Measurements from ENCODE around the gene C9orf50. TPM values are rescaled to one million over a fixed set of nuclear protein-coding genes. Genes with fewer than 3 reads are reported as not detected.

C9orf50 gene
- total RNA-seq, 1 donor: 0.36 TPM

GRCh38 chr9:129667378-129667777 lies 46.5 kb upstream of the C9orf50 start:
- peaks cover 25% of the 10 kb centered on the region for H4K20me1 ChIP-seq (ENCODE audit: insufficient read depth, low read length)
- H3K4me3 ChIP-seq (ENCODE audit: insufficient read depth, low read length): peak overlapping the region; percentile 76
- no peaks in the 10 kb centered on the region for H3K9me3 ChIP-seq (ENCODE audit: low read depth, low read length)
- TF ChIP-seq, protein P1, sequence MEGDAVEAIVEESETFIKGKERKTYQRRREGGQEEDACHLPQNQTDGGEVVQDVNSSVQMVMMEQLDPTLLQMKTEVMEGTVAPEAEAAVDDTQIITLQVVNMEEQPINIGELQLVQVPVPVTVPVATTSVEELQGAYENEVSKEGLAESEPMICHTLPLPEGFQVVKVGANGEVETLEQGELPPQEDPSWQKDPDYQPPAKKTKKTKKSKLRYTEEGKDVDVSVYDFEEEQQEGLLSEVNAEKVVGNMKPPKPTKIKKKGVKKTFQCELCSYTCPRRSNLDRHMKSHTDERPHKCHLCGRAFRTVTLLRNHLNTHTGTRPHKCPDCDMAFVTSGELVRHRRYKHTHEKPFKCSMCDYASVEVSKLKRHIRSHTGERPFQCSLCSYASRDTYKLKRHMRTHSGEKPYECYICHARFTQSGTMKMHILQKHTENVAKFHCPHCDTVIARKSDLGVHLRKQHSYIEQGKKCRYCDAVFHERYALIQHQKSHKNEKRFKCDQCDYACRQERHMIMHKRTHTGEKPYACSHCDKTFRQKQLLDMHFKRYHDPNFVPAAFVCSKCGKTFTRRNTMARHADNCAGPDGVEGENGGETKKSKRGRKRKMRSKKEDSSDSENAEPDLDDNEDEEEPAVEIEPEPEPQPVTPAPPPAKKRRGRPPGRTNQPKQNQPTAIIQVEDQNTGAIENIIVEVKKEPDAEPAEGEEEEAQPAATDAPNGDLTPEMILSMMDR (IDR thresholded peaks at IDR 0.05; ENCODE audit: extremely low read depth, low read depth, low read length): no peak
- peaks cover 7% of the 10 kb centered on the region for H3K36me3 ChIP-seq (ENCODE audit: insufficient read depth, low read length)
- peak overlapping the region; percentile 83 for H3K4me2 ChIP-seq (ENCODE audit: insufficient read depth, low read length)
- no peak overlapping the region for H2AFZ ChIP-seq (ENCODE audit: low read length)
- no peak overlapping the region for H3K27ac ChIP-seq (ENCODE audit: low read depth, low read length)
- no peak for DNase-seq (ENCODE audit: insufficient read length, low spot score, missing footprints)
- H3K4me1 ChIP-seq (ENCODE audit: insufficient read depth, low read length): peaks cover 42% of the 10 kb centered on the region
- H3K27me3 ChIP-seq (ENCODE audit: insufficient read depth, low read length): no peaks in the 10 kb centered on the region
- H3K79me2 ChIP-seq (ENCODE audit: insufficient read depth, low read length): peaks cover 42% of the 10 kb centered on the region

- H3K4me3 ChIP-seq (ENCODE audit: insufficient read depth, low read length): peak overlapping the region; percentile 76
- H4K20me1 ChIP-seq (ENCODE audit: insufficient read depth, low read length): peaks cover 17% of the 10 kb centered on the region
- H3K27me3 ChIP-seq (ENCODE audit: insufficient read depth, low read length): no peaks in the 10 kb centered on the region
- no peak overlapping the region for H2AFZ ChIP-seq (ENCODE audit: low read length)
- H3K36me3 ChIP-seq (ENCODE audit: insufficient read depth, low read length): peaks cover 7% of the 10 kb centered on the region
- peak overlapping the region; percentile 33 for H3K27ac ChIP-seq (ENCODE audit: low read depth, low read length)
- H3K4me1 ChIP-seq (ENCODE audit: insufficient read depth, low read length): peaks cover 36% of the 10 kb centered on the region
- H3K9me3 ChIP-seq (ENCODE audit: low read depth, low read length): no peaks in the 10 kb centered on the region
- TF ChIP-seq, protein P1 (IDR thresholded peaks at IDR 0.05; ENCODE audit: extremely low read depth, low read depth, low read length): no peak
- DNase-seq (ENCODE audit: insufficient read length, low spot score, missing footprints): peak; percentile 91
- peak overlapping the region; percentile 83 for H3K4me2 ChIP-seq (ENCODE audit: insufficient read depth, low read length)
- peaks cover 34% of the 10 kb centered on the region for H3K79me2 ChIP-seq (ENCODE audit: insufficient read depth, low read length)
These were observed 45.7 kb upstream of the C9orf50 start for GRCh38 chr9:129666575-129666974.

GRCh38 chr9:129665814-129666520 lies 45.1 kb upstream of the C9orf50 start:
- Histone ChIP-seq H3K36me3 (ENCODE audit: insufficient read depth, low read length) (peaks cover 6% of the 10 kb centered on the region), H4K20me1 (ENCODE audit: insufficient read depth, low read length) (peaks cover 14% of the 10 kb centered on the region), H3K79me2 (ENCODE audit: insufficient read depth, low read length) (peaks cover 30% of the 10 kb centered on the region), H2AFZ (ENCODE audit: low read length) (peak overlapping the region; percentile 59), H3K27ac (ENCODE audit: low read depth, low read length) (no peak overlapping the region), H3K4me3 (ENCODE audit: insufficient read depth, low read length) (peak overlapping the region; percentile 76), H3K27me3 (ENCODE audit: insufficient read depth, low read length) (no peaks in the 10 kb centered on the region), H3K9me3 (ENCODE audit: low read depth, low read length) (no peaks in the 10 kb centered on the region), H3K4me1 (ENCODE audit: insufficient read depth, low read length) (peaks cover 30% of the 10 kb centered on the region), H3K4me2 (ENCODE audit: insufficient read depth, low read length) (peak overlapping the region; percentile 83)
- TF ChIP-seq, protein P1 (IDR thresholded peaks at IDR 0.05; ENCODE audit: extremely low read depth, low read depth, low read length): no peak
- peak; percentile 92 for DNase-seq (ENCODE audit: insufficient read length, low spot score, missing footprints)

DNA sequence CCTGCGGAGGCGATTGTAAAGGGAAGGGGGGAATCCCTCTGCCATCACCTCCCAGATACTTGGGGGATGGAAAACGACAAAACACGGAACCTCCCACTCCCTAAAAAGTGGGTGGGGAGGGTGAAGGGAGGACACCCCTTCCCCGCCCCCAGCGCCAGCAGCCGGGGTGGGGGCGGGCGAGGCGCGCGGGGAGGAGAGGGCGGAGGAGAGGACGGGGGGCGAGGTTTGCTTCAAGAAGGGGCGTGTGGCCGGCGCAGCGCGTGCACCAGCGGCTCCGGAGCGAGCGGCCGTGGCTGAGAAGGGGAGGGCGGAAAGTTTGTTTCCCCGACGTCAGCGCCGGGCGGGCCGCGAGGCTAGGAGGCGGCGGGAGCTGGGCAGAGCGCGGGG lies 44.5 kb upstream of the C9orf50 start, which contains the start of gene PRRX2:
PRRX2 (plus strand) TSS at position 259 of the 387 bp plus-strand sequence. CDS start 221 bp downstream, outside the sequence.
- Histone ChIP-seq H3K4me1 (ENCODE audit: insufficient read depth, low read length) (peaks cover 26% of the 10 kb centered on the region), H3K36me3 (ENCODE audit: insufficient read depth, low read length) (peaks cover under 1% of the 10 kb centered on the region), H3K79me2 (ENCODE audit: insufficient read depth, low read length) (peaks cover 25% of the 10 kb centered on the region), H4K20me1 (ENCODE audit: insufficient read depth, low read length) (peaks cover 10% of the 10 kb centered on the region), H3K27ac (ENCODE audit: low read depth, low read length) (peak within 1 kb of the TSS; percentile 33), H2AFZ (ENCODE audit: low read length) (peak within 1 kb of the TSS; percentile 76), H3K4me3 (ENCODE audit: insufficient read depth, low read length) (peak within 1 kb of the TSS; percentile 76), H3K27me3 (ENCODE audit: insufficient read depth, low read length) (no peaks in the 10 kb centered on the region), H3K4me2 (ENCODE audit: insufficient read depth, low read length) (peak within 1 kb of the TSS; percentile 83), H3K9me3 (ENCODE audit: low read depth, low read length) (no peaks in the 10 kb centered on the region)
- peak; percentile 95 for DNase-seq (ENCODE audit: insufficient read length, low spot score, missing footprints)
- TF ChIP-seq, protein P1 (IDR thresholded peaks at IDR 0.05; ENCODE audit: extremely low read depth, low read depth, low read length): no peak
